ENCODE measurements around the gene C5orf52.

DNA sequence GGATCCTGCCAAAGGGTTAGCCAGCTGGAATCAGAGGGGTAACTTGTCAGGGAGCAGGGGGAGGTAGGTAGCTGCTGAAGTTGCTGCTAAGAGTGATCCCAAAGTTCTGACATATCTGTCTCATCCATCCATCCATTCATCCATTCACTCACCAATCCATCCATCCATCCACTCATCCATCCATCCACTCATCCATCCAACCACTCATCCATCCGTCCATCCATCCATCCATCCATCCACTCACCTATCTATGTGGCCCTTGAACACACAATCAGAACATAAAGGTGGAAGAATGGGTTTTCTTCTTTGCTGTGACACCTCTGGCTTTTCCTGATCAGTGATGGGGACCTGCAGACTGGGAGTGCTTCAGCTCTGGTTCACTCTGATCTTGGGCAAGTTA lies 3.0 kb upstream of the C5orf52 start:
- TF ChIP-seq, protein P1, sequence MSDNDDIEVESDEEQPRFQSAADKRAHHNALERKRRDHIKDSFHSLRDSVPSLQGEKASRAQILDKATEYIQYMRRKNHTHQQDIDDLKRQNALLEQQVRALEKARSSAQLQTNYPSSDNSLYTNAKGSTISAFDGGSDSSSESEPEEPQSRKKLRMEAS (IDR thresholded peaks at IDR 0.05) = no peak
- TF ChIP-seq CHD2 (IDR thresholded peaks at IDR 0.05; ENCODE audit: low read length, partially characterized antibody) = no peak
- TF ChIP-seq ZSCAN20 (CRISPR knock-in tag; IDR thresholded peaks at IDR 0.05) = no peak
- TF ChIP-seq, protein P2, sequence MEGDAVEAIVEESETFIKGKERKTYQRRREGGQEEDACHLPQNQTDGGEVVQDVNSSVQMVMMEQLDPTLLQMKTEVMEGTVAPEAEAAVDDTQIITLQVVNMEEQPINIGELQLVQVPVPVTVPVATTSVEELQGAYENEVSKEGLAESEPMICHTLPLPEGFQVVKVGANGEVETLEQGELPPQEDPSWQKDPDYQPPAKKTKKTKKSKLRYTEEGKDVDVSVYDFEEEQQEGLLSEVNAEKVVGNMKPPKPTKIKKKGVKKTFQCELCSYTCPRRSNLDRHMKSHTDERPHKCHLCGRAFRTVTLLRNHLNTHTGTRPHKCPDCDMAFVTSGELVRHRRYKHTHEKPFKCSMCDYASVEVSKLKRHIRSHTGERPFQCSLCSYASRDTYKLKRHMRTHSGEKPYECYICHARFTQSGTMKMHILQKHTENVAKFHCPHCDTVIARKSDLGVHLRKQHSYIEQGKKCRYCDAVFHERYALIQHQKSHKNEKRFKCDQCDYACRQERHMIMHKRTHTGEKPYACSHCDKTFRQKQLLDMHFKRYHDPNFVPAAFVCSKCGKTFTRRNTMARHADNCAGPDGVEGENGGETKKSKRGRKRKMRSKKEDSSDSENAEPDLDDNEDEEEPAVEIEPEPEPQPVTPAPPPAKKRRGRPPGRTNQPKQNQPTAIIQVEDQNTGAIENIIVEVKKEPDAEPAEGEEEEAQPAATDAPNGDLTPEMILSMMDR (IDR thresholded peaks at IDR 0.05) = no peak
- TF ChIP-seq EP300 (IDR thresholded peaks at IDR 0.05) = no peak
- no peak for TF ChIP-seq TP53 (CRISPR knock-in tag; IDR thresholded peaks at IDR 0.05)

All from A549 (cell line).